CD14-positive monocyte (primary cell): ENCODE data around the gene GAS7. TPM values are rescaled to one million over a fixed set of nuclear protein-coding genes. Genes with fewer than 3 reads are reported as not detected.

Experiments
- DNase-seq, 3 donors: peaks; one replicate each; pipeline ENCODE4 v3.0.0-alpha.2; 2011 to 2022
- H2AFZ ChIP-seq: 2 replicates; pipeline ENCODE4 v1.6.0; 2012; ENCODE audit warnings: mild to moderate bottlenecking, low read depth, low read length, inconsistent platforms; ENCODE audit not compliant: insufficient read depth, poor library complexity, severe bottlenecking
- H3K27ac ChIP-seq, 2 donors: 1 replicate in 1 of 2; 2 replicates in 1 of 2; pipeline ENCODE4 v1.5.1; 2012 to 2013; ENCODE audit warnings: low read length in 2 of 2, control low read depth in 1 of 2, inconsistent platforms in 1 of 2, low read depth in 1 of 2, mild to moderate bottlenecking in 1 of 2
- H3K27me3 ChIP-seq, 2 donors: one replicate each; pipeline versions ENCODE4 v1.6.0 to v1.6.1; 2011 to 2013; ENCODE audit warnings: low read length in 2 of 2; ENCODE audit not compliant: control insufficient read depth in 2 of 2, insufficient read depth in 2 of 2
- H3K36me3 ChIP-seq, 2 donors: replicated peaks in 1 of 2; 1 replicate in 1 of 2; 2 replicates in 1 of 2; pipeline versions ENCODE4 v1.5.1 to v1.6.1; 2012 to 2013; ENCODE audit warnings: low read length in 2 of 2, control low read depth in 1 of 2, inconsistent platforms in 1 of 2, mild to moderate bottlenecking in 1 of 2; ENCODE audit not compliant: insufficient read depth in 2 of 2, control insufficient read depth in 1 of 2
- H3K4me1 ChIP-seq, 2 donors: 1 replicate in 1 of 2; 2 replicates in 1 of 2; pipeline versions ENCODE4 v1.5.1 to v1.6.1; 2012 to 2013; ENCODE audit warnings: low read length in 2 of 2, control low read depth in 1 of 2, inconsistent platforms in 1 of 2, mild to moderate bottlenecking in 1 of 2, moderate library complexity in 1 of 2; ENCODE audit not compliant: insufficient read depth in 2 of 2, control insufficient read depth in 1 of 2
- H3K4me2 ChIP-seq: replicated peaks from 2 replicates; pipeline ENCODE3; 2012; ENCODE audit warnings: low read length, moderate library complexity, mild to moderate bottlenecking; ENCODE audit not compliant: poor library complexity, severe bottlenecking; ENCODE audit errors: extremely low read depth
- H3K4me3 ChIP-seq, 3 experiments: fragments of 200-600 bp in 1 of 3; sonication (generic) in 1 of 3; replicated peaks in 1 of 3; 1 replicate in 2 of 3; 2 replicates in 1 of 3; pipeline ENCODE4 v1.5.1; 2011 to 2013; ENCODE audit warnings: low read length in 3 of 3, mild to moderate bottlenecking in 3 of 3, control low read depth in 2 of 3, low read depth in 2 of 3, inconsistent platforms in 1 of 3, moderate library complexity in 1 of 3
- H3K79me2 ChIP-seq: 2 replicates; pipeline ENCODE4 v1.6.0; 2012; ENCODE audit warnings: mild to moderate bottlenecking, control low read depth, inconsistent platforms, low read length, moderate library complexity; ENCODE audit not compliant: insufficient read depth
- H3K9ac ChIP-seq: 2 replicates; pipeline ENCODE4 v1.6.0; 2017; ENCODE audit warnings: low read length, mild to moderate bottlenecking; ENCODE audit not compliant: insufficient read depth, poor library complexity, severe bottlenecking
- H3K9me3 ChIP-seq, 2 donors: replicated peaks in 1 of 2; 1 replicate in 1 of 2; 2 replicates in 1 of 2; pipeline versions ENCODE4 v1.5.1 to v1.6.1; 2012 to 2013; ENCODE audit warnings: low read length in 2 of 2, control low read depth in 1 of 2; ENCODE audit not compliant: control insufficient read depth in 1 of 2, insufficient read depth in 1 of 2
- H4K20me1 ChIP-seq: 2 replicates; pipeline ENCODE4 v1.6.0; 2012; ENCODE audit warnings: mild to moderate bottlenecking, low read length, control low read depth, moderate library complexity; ENCODE audit not compliant: insufficient read depth
- H3K27ac Mint-ChIP-seq, 7 donors: one replicate each; pipeline ENCODE4 v1.8.0; 2020; ENCODE audit warnings: mild to moderate bottlenecking in 7 of 7, mixed read lengths in 7 of 7, moderate library complexity in 6 of 7, inconsistent platforms in 2 of 7
- H3K27me3 Mint-ChIP-seq, 3 donors: one replicate each; pipeline ENCODE4 v1.8.0; 2021 to 2022; ENCODE audit warnings: low read depth in 3 of 3, mild to moderate bottlenecking in 3 of 3, mixed read lengths in 3 of 3, moderate library complexity in 3 of 3, inconsistent platforms in 1 of 3
- H3K36me3 Mint-ChIP-seq, 2 donors: one replicate each; pipeline ENCODE4 v1.8.0; 2020; ENCODE audit warnings: mixed read lengths in 2 of 2, inconsistent platforms in 1 of 2, mild to moderate bottlenecking in 1 of 2
- H3K4me1 Mint-ChIP-seq: one replicate; pipeline ENCODE4 v1.8.0; 2020; ENCODE audit warnings: mild to moderate bottlenecking, mixed read lengths
- H3K4me3 Mint-ChIP-seq, 2 donors: one replicate each; pipeline ENCODE4 v1.8.0; 2020; ENCODE audit warnings: mild to moderate bottlenecking in 2 of 2, mixed read lengths in 2 of 2, moderate library complexity in 1 of 2
- H3K9me3 Mint-ChIP-seq, 7 donors: one replicate each; pipeline ENCODE4 v1.8.0; 2020 to 2022; ENCODE audit warnings: mixed read lengths in 7 of 7, mild to moderate bottlenecking in 6 of 7, moderate library complexity in 6 of 7, inconsistent platforms in 2 of 7
- CTCF ChIP-seq: fragments of 200-600 bp; IDR thresholded peaks from one replicate; pipeline ENCODE4 v1.8.0; 2022; ENCODE audit warnings: antibody characterized with exemption, mild to moderate bottlenecking
- WGBS: methylation state at CpG from one replicate; pipeline ENCODE4 v1.1.5; 2013; ENCODE audit warnings: missing lambda C conversion rate; ENCODE audit not compliant: insufficient coverage; 5-methylcytosine and 5-hydroxymethylcytosine counted together
- intact Hi-C, 2 donors: fragments of 100-400 bp; cut with micrococcal nuclease; formaldehyde crosslinking; loops; one replicate each; pipeline versions ENCODE4 v1.15.0 to v1.15.1; 2023
- polyA plus RNA-seq, 3 donors: library from polyadenylated mRNA; depleted of rRNA in 1 of 3; unstranded in 2 of 3; stranded (reverse) in 1 of 3; fragments of 300-500 nt in 2 of 3; fragments of >200 nt in 1 of 3; fragmentation: Illumina TruSeq in 2 of 3; gene quantifications; 1 replicate in 2 of 3; 2 replicates in 1 of 3; pipeline ENCODE4 v1.2.3, GENCODE V29; 2012 to 2021

GAS7 gene
- polyA plus RNA-seq, 3 donors: 53.1 to 91.9 (median 66.6) TPM

- no CpG with 5 or more reads among the region's 3 CpGs for WGBS
- no peak for DNase-seq
- H3K9ac ChIP-seq: no peak overlapping the region
- peaks cover 0 to 11% (median 3%) of the 10 kb centered on the region in 7 donors for H3K9me3 Mint-ChIP-seq
- H3K27ac ChIP-seq: no peak overlapping the region
- no peaks in the 10 kb centered on the region for H4K20me1 ChIP-seq
- H3K79me2 ChIP-seq: no peaks in the 10 kb centered on the region
- TF ChIP-seq CTCF: no peak
- H3K36me3 Mint-ChIP-seq: no peaks in the 10 kb centered on the region
- peaks cover 0 to 4% of the 10 kb centered on the region in 2 donors for H3K4me1 ChIP-seq
- H3K27me3 Mint-ChIP-seq: peaks cover 3 to 5% (median 3%) of the 10 kb centered on the region in 3 donors
- no peaks in the 10 kb centered on the region for H3K27me3 ChIP-seq
- intact Hi-C loops: no loop called here
- no peak overlapping the region for H3K4me3 Mint-ChIP-seq
- no peaks in the 10 kb centered on the region for H3K36me3 ChIP-seq
- no peak overlapping the region for H3K4me3 ChIP-seq
- H3K27ac Mint-ChIP-seq: no peak overlapping the region
- H2AFZ ChIP-seq: no peak overlapping the region
- peaks cover 0 to 3% of the 10 kb centered on the region in 2 donors for H3K9me3 ChIP-seq
- no peak overlapping the region for H3K4me2 ChIP-seq
- H3K4me1 Mint-ChIP-seq: peaks cover 8% of the 10 kb centered on the region
Measured at GRCh38 chr17:9868552-9868951, 329.9 kb downstream of the GAS7 start.

GRCh38 chr17:9865586-9865985 lies 332.8 kb downstream of the GAS7 start:
- Mint-ChIP-seq H3K4me3 (no peak overlapping the region), H3K27me3 (peaks cover 0 to 9% (median 2%) of the 10 kb centered on the region in 3 donors), H3K4me1 (peaks cover 8% of the 10 kb centered on the region), H3K27ac (peak overlapping the region in 1 of 7 donors; percentile 31), H3K36me3 (no peaks in the 10 kb centered on the region), H3K9me3 (peaks cover 0 to 20% (median 10%) of the 10 kb centered on the region in 7 donors)
- H4K20me1 ChIP-seq: no peaks in the 10 kb centered on the region
- no peaks in the 10 kb centered on the region for H3K79me2 ChIP-seq
- WGBS: no CpG with 5 or more reads among the region's 1 CpG
- no peak overlapping the region for H2AFZ ChIP-seq
- intact Hi-C loops: no loop called here
- no peak for DNase-seq
- H3K9me3 ChIP-seq: peaks cover 0 to 3% of the 10 kb centered on the region in 2 donors
- peaks cover 0 to 4% of the 10 kb centered on the region in 2 donors for H3K4me1 ChIP-seq
- no peak overlapping the region for H3K4me3 ChIP-seq
- no peaks in the 10 kb centered on the region for H3K27me3 ChIP-seq
- H3K36me3 ChIP-seq: no peaks in the 10 kb centered on the region
- no peak for TF ChIP-seq CTCF
- H3K9ac ChIP-seq: no peak overlapping the region
- no peak overlapping the region for H3K27ac ChIP-seq
- H3K4me2 ChIP-seq: no peak overlapping the region
